ENCODE data around the gene PIAS4. TPM values are rescaled to one million over a fixed set of nuclear protein-coding genes. Genes with fewer than 3 reads are reported as not detected.
"Not testable (repeated sequence)": the region's sequence is repeated elsewhere in the genome, so short reads cannot be mapped to it uniquely, and the experiment has no call there.

PIAS4 gene
- total RNA-seq, 1 donor from 2014 or later = 26.7 TPM

GRCh38 chr19:3964256-3965194 is 43.0 kb upstream of the PIAS4 start:
- no peak overlapping the region for H3K4me3 ChIP-seq (ENCODE audit: low read depth, low read length)
- DNase-seq (ENCODE audit: low read depth) = no peak

GRCh38 chr19:3966051-3967017 is 41.2 kb upstream of the PIAS4 start:
- no peak for TF ChIP-seq CTCF (conservative IDR thresholded peaks at IDR 0.05; ENCODE audit: low read depth, low read length)
- no peak for DNase-seq (ENCODE audit: low read depth)
- no peak overlapping the region for H3K4me3 ChIP-seq (ENCODE audit: low read depth, low read length)

More at GRCh38 chr19:3964256-3965194, 43.0 kb upstream of the PIAS4 start:
- no peak for TF ChIP-seq CTCF (conservative IDR thresholded peaks at IDR 0.05; ENCODE audit: low read depth, low read length)

GRCh38 chr19:3967983-3968382 is 39.6 kb upstream of the PIAS4 start:
- not testable (repeated sequence) for H3K4me3 ChIP-seq (ENCODE audit: low read depth, low read length); DNase-seq (ENCODE audit: low read depth)

- no peak for TF ChIP-seq CTCF (conservative IDR thresholded peaks at IDR 0.05; ENCODE audit: low read depth, low read length)
- H3K4me3 ChIP-seq (ENCODE audit: low read depth, low read length) = peak overlapping the region; percentile 91
- DNase-seq (ENCODE audit: low read depth) = peak; percentile 88
Observed at GRCh38 chr19:3968556-3969434, 38.7 kb upstream of the PIAS4 start.

- peak overlapping the region; percentile 91 for H3K4me3 ChIP-seq (ENCODE audit: low read depth, low read length)
- TF ChIP-seq CTCF (conservative IDR thresholded peaks at IDR 0.05; ENCODE audit: low read depth, low read length) = peak; percentile 33
- DNase-seq (ENCODE audit: low read depth) = no peak
Observed at GRCh38 chr19:3969435-3970312, 37.9 kb upstream of the PIAS4 start.

GRCh38 chr19:3970313-3970807 is 37.2 kb upstream of the PIAS4 start:
- TF ChIP-seq CTCF (conservative IDR thresholded peaks at IDR 0.05; ENCODE audit: low read depth, low read length) = no peak
- peak overlapping the region; percentile 91 for H3K4me3 ChIP-seq (ENCODE audit: low read depth, low read length)
- no peak for DNase-seq (ENCODE audit: low read depth)

Measured in epithelial cell of proximal tubule (primary cell).